Right ventricle myocardium inferior (tissue), 1 donor: ENCODE results near the gene DCPS. TPM values are rescaled to one million over a fixed set of nuclear protein-coding genes. Genes with fewer than 3 reads are reported as not detected.

Source experiments
- ATAC-seq: fragments of 200-7000 bp; cut with Tn5 transposase; one replicate; pipeline ENCODE4 v1.9.1; 2020; ENCODE audit warnings: mild to moderate bottlenecking, moderate library complexity
- DNase-seq: peaks from one replicate; pipeline ENCODE4 v3.0.0; 2021; ENCODE audit errors: missing footprints
- intact Hi-C: fragments of 100-400 bp; cut with DNase I; formaldehyde crosslinking; loops from one replicate; pipeline ENCODE4 v1.11.0; 2022
- total RNA-seq: library from RNA; stranded (reverse); fragmentation: NEBNext Ultra II Directional; extraction: Animal tissue kit (Norgen Biotek cat#: 25700); gene quantifications from one replicate; pipeline ENCODE4 v1.2.1, GENCODE V29; 2021
- donor health status: DM: no; HTN: yes; CAD: no; lungs with severe emphysema.

The DCPS gene
- total RNA-seq, 1 donor from 2014 or later = 10.8 TPM

DNA sequence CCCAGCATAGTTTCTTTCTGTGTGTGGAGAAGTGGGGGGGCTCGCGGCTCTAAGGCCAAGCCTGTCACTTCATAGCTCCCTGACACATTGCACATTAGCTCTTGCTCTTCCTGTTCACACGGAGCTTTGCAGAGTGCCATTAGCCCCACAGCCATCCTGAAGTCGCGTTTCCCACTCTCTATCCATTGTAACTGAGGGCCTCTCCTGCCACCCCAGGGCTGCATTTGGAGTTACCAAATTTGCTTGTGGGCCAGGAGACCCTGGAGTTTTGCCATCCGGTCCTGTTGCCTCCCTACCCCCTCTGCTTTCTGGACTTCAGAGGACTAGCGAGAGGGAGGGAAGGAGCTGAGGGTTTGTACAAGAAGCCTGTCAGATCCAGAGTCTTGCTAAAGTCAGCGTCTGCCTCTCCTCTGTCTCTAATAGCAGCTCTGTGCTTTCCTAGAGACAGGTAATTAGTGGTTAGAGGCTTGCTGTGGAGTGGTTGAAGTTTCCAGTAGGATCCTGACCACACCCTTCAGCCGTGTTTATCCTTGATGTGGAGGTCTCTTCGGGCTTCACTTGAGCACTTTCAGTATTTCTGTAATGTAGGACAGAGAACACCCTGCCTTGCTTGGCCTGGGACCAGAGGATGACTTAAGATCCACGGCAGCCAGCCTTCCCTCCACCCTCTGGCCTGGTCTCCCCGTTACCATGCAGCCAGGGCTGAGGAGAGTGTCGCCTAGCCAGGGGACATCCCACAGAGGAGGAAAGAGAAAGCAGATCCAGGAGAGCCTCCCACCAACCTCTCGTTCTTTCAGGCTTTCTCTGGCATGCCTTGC is 14.1 kb downstream of the DCPS start:
- DNase-seq (peak; percentile 83), ATAC-seq (peak; percentile 95)
- intact Hi-C loops = loop anchor here (5.0 kb wide), 3 partner anchors 39 to 99 kb away; partner anchors contain the start of gene ST3GAL4

DNA sequence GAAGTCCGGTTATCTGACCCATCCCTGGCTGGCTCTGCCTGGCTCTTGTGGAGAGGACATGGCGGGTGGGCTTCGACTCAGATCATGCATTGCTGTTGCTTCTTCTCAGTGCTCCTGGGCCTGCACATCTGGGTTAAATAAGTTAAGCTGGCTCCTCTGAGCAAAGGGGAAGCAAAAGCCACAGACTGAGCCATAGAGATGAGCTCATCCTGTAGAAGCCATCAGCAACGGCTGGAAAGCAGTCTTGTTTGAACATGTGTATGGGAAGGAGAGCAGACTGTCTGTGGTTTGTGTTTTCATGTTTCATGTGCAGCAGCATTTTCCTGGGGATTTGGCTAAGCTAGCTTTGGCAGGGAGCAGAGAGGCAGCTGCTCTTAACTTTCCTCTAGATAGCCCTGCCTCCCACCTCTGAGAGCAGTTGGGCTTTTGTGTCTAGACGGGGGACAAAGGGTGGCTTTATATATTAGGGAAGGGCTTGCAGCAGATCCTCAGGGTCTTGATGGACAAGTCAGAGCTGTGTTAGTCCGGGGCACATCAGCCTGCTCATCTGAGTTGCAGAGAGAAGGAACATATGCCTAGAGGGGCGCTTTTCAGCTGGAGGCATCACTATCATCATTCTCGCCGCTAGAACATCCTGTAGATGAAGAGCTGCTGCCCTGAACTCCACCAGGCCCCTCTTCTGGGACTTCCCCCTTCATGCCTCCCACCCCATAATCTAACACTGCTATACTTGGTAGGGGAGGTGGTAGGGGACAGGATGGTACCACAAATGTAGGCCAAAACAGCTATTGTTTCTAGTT is 14.9 kb downstream of the DCPS start:
- DNase-seq (no peak), ATAC-seq (peak; percentile 88)
- intact Hi-C loops = loop anchor here (5.0 kb wide), 3 partner anchors 39 to 99 kb away; partner anchors contain the start of gene ST3GAL4

DNA sequence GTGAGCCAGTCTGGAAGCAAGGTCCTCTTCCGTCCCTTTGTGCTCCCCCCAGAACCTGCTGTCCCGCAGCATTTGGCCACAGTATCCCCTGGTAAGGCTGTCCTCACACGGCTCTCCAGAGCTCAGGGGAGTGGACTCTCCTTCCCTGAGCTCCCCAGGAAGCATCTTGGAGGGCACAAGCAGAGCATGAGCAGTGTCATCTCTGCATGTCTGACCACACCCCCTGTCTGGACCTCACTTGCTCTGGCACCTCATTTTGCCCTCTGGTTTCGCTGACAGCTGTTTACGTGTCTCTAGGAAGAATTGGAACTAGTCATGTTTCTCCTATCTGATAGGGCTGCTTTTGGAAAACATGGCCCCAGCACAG is 15.5 kb downstream of the DCPS start:
- intact Hi-C loops = loop anchor here (5.0 kb wide), 3 partner anchors 38 to 98 kb away; partner anchors contain the start of gene ST3GAL4
- ATAC-seq (no peak), DNase-seq (no peak)

DNA sequence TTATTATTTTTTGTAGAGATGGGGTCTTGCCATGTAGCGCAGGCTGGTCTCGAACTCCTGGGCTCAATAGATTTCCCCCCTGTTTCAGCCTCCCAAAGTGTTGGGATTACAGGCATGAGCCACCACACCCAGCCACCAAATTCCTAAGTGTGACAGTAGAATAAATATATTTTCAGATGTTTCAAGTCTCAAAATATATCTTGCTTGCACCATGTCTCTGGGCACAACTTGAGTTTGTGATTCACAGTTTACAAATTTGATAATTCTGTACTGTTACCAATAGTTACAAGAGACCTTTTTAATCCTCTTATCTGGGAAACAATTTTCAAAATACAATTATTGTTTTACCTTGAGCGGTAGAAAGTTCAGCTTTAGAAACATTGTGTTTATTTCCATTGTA is 19.1 kb downstream of the DCPS start:
- ATAC-seq (no peak), DNase-seq (no peak)
- intact Hi-C loops = no loop called here

DNA sequence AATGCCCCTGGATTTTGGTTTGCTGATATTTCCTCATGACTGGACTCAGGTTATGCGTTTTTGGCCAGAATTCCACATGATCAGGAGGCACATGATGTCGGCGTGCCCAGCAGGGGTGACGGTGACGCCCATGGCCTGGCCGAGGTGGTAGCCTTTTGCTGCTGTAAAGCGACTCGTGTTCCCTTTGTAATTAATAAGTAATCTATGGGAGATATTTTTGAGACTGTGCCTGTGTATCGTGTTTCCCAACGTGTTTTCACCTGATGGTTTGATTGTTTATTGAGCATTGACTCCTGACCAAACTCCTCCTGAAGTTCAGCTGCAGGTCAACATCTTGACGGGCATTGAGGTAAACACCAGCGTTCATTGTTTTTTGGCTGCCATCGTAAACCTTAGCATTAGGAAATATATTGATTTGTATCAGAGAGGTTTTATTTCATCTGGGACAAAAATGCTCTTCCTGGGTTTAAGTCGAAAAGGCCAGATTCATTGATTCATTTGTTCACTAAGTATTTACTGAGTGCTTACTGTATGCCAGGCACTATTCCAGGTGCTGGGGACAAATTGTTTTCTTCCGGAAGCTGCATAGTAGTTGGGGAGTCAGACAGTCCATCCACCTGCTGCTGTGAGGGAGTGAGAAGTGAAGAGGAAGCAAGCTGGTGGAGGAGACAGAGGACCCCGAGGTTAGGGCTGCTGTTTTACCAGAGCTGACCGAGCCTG is 23.6 kb downstream of the DCPS start:
- DNase-seq (no peak), ATAC-seq (no peak)
- intact Hi-C loops = no loop called here

DNA sequence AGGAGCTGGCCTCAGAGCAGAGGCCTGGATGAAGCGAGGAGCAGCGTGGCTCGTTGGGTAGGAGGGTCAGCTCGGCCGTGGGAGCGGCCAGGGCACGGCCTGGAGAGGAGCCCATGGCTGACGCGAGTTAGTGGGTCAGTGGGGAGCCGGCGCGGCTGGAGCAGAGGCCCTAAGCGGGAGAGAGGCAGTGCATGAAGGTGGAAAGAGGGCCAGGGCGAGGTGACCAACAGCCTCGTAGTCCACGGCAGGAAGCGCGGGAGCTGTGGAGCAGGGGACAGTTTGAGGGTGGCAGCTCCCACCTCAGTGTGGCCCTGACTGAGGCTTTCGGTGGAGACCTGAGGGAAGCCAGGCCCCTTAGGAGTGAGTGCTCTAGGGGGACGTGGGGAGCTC is 24.1 kb downstream of the DCPS start:
- ATAC-seq = no peak

DNA sequence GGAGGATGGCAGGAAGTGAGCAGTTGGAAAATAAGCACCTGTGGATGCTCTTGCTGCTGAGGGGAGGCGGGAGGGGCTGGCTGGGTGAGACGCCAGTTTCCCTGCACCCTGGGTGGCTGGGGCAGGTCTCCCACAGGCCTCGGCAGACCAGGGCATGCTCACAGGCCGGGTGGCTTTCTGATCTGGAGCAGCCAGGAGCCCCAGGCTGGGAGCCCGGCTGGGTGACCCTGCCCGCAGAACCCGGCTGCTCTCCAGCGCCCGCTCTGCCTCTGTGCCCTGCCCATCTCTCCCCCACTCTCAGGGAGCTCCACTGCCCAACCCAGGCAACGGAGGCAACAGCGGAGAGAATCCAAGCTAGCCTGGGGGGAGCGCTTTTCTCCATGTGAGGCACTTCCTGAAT is 24.6 kb downstream of the DCPS start:
- DNase-seq (no peak), ATAC-seq (no peak)
- intact Hi-C loops = no loop called here

More for the DNA sequence above, 24.1 kb downstream of the DCPS start:
- no peak for DNase-seq
- intact Hi-C loops = no loop called here

DNA sequence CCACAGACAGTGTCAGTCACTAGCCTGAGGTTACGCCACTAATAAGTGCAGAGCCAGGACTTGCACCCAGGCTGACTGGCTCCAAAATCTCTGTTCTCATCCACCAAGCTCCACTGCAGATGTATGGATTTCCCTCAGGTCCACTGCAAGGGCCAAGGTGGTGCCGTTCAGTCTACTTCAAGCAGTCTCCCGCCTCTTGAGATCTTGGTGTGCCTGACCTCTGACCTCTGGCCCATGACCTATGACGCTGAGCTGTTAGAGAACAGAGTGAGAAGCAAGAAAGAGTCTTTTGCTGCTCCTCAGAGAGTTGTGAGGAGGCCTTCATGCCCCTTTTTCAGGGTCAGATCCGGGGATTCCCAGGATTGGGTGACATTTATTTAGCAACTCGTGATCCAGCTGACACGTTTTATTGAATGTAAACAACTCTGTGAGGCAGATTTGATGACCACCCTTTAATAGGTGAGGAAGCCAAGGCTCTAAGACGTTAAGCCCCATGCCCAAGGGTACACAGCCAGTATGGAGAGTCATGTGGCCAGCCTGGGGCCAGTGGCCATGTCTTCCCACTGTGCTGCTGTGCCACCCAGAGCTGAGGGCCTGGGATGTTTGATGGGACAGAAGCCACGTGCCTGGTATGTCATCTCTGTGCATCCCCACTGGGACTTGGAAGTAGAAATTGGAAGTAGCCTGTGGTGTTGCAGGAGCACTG is 25.2 kb downstream of the DCPS start:
- intact Hi-C loops = no loop called here
- ATAC-seq = no peak
- DNase-seq = no peak

DNA sequence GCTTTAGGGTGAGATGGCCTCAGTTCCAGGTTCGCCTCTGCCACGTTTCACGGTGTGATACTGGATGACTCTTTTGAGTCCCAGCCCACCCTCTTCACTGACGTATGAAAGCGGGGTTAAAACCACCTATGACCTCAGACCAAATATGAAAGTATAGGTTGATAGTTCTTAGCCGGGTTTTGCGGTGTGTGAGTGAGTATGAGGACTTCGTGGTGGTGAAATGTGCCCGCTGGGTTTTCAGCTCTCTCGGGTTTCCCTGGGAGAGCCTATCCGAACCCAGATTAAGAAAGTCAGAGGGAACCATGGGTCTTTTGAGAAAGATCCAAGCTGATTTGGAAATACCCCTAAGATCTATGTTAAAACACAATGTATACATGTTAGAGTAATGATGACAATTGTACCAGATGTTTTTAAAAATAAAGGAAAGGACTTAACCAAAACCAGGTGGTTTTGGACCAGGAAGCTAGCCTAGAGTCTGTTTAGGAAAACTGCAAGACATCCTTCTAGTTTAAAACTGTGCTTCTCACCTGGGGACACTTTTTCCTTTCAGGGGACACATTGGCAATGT is 25.9 kb downstream of the DCPS start:
- ATAC-seq (no peak), DNase-seq (no peak)
- intact Hi-C loops = no loop called here

DNA sequence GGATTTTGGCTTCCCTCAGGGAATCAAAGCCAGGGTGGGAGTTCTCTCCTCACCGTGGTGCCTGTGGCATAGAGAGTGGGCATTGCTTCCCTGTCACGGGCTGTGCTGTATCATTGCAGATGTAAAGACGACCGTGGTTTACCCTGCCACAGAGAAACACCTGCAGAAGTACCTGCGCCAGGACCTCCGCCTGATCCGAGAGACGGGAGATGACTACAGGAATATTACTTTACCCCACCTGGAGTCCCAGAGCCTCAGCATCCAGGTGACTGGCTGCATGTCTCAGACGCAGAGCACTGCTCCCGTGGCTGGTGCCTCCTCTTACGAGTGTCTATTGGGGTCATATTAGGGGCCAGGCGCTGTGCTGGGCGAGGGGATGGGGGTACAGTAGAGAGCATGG is 27.4 kb downstream of the DCPS start:
- no peak for DNase-seq

DNA sequence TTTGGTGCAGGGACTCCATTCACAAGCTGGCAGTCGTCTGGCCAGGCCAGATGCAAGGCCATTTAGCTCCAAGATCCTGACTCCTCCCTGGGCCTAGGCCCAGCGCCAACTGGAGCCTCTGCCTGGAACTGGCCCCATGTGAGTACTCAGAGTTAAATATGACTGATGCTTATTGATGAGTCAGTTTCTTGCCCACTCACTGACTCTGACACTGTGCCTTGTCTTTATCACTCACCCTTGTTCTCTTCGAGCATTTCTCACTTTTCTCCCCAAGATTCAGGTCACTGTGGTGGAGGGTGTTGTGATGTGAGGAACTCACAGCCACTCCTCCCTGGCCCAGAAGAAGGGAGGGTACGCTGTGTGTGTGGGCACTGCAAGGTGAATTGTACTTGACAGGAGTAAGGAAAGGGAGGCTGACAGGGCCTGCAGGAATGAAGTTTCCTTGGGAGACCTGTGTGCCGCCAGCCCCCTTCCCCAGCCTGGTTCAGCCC is 28.4 kb downstream of the DCPS start:
- ATAC-seq (peak; percentile 72), DNase-seq (no peak)
- intact Hi-C loops = no loop called here

More for the DNA sequence above, 27.4 kb downstream of the DCPS start:
- intact Hi-C loops = no loop called here
- ATAC-seq = no peak

DNA sequence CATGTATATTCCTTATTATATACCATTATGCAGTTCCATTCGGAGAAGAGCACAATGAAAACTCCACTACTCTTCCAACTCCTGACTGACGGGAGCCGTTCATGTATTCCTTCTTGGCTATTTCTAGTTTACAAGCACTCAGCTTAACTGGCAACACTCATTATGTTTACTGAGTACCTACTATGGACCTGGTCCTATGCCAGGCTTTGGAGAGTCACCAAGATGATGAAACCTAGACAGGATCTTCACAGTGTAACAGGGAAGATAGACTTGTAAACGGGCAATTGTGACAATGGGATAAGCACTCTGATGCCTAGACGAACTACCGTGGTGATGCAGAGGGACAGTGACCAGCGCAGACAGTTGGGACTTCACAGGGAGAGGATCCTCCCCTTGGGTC is 29.3 kb downstream of the DCPS start:
- DNase-seq (no peak), ATAC-seq (no peak)
- intact Hi-C loops = no loop called here

DNA sequence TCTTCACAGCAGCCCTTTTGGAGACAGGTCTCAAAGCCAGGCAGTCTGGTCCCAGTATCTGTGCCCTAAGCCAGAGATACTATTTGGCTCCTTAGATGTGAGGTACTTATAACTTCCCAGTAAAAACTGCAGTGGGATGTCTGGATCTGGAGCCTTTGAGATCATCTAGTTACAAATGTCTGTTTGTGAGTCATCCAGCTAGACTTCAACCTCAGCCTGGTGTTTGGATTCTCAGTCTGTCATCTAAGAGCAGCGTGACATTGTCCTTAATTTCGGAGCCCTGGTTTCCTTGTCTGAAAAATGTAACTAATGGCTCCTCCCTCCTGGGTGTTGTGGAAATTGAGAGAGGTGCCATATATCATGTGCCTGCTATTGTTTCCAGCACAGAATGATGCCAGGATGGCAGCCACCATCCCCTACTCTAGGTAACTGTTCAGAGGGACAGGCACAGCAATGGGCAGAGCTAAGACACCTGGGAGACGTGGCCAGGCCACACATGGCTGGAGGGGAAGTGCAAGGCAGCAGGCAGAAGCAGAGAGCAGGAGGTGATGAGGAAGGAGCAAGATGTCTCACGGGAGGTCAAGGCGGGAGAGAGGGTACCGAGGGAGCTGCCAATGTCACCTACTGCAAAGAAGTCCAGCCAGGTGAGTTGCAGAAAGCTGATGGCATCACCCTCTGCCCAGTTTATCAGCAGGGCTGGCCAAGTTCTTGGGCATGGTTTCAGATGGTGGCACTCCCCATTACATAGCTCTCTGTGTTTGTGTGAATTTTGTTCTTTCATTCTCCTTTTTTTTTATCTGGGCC is 31.0 kb downstream of the DCPS start:
- no peak for ATAC-seq
- intact Hi-C loops = no loop called here
- no peak for DNase-seq

DNA sequence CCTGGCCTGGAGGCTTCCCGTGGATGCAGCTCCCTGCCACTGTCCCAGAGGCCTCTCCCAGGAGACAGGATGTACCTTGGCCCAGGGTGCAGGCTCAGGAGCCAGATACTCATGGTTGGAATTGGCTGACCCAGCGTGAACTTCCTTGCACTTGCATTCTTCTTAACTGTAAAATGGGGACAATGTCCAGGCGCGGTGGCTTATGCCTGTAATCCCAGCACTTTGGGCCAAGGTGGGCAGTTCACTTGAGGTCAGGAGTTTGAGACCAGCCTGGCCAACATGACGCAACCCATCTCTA is 31.6 kb downstream of the DCPS start:
- DNase-seq (no peak), ATAC-seq (peak; percentile 37)
- intact Hi-C loops = no loop called here

DNA sequence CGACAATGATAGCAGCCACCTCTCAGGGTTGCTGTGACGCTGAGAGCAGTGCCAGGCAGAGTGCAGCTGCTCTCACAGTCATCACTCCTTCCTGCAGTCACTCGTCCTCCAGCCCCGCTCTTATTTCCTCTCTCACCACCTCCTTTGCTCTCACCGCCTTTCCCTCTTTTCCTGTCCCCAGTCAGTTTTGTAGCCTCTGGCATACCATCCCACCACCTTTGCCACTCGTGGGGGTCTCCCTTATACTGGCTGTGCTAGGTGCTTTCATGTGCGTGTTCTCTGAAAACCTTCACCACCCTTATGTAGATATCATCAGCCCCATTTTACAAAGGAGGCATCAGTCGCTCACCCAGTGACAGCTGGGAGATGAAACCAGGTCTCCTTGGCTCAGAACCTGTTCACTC is 32.3 kb downstream of the DCPS start:
- ATAC-seq (no peak), DNase-seq (no peak)
- intact Hi-C loops = no loop called here

DNA sequence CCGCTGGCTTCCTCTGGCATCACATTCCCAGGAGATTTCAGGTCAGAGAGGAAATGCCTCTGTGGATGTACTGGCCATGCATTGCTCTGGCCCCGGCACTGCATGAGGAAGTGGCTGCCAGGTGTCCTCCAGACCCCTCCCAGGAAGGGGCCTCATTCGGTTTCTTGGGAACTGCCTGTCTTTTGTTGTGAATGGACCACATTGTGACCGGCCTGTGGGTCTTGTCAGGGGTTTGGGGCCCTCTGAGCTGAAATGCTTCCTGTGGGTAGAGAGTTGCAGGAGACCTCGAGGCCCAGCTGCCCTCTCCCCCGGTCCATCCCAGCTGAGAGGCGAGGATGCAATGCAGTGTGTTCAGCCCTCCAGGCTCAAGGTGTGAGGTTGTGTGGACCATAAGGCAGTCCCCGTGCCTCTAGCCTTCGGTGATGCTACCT is 32.8 kb downstream of the DCPS start:
- ATAC-seq = no peak
- DNase-seq = no peak
- intact Hi-C loops = no loop called here

DNA sequence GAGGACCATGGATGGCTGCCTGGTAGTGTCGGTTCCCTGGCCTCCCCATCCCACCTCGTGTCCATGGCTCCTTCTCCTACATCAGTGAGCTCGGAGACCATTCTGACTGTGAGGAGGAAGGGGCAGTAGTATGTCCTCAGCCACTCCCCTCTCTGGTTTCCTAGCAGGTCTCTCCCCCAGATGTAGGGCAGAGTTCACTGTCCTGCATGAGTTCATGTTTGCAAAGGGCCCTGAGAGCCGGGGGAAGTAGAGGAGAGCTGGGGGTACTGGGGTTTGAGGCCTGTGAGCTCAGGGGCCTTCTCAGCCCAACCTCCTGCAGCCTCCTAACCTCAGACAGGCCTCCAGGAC is 33.2 kb downstream of the DCPS start:
- intact Hi-C loops = no loop called here
- no peak for DNase-seq
- no peak for ATAC-seq
